ENCODE measurements around the gene RLN3.
A peak's percentile ranks its signal among the peaks of the same experiment; 100 is the strongest.
"Not testable (repeated sequence)": the region's sequence is repeated elsewhere in the genome, so short reads cannot be mapped to it uniquely, and the experiment has no call there.

RLN3 gene

DNA sequence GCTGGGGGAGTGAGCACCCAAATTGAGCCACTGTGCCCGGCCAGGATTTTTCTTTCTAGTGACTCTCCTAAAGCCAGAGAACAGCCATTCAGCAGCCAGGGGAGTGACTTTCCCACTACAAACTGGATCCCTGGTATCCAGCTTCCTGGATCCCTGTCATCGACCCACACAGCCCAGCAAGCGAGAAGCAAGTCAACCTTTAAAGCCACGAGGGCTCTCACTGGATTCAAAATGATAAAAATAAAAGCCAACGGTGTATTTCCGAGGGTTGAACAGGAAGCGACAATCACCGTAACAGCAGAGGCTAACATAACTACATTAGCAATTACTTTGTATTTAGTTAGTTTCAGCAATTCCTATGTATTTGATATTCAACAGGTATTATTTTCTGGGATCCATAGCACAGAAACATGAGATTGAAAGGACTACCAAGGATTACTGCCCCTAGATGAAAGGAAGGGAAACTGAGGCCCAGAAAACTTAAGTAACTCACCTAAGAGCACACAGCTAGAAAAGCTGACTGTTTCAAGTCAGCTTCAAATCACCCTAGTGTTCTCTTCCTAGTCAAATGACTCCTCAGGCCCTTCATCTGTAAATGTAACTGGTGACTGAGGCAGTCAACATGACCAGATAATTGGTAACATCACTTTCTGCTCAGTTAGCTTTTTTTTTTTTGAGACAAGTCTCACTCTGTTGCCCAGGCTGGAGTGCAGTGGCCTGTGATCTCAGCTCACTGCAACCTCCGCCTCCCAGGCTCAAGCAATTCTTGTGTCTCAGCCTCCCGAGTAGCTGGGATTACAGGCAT lies 24.5 kb upstream of the RLN3 start:
- H3K9me3 Mint-ChIP-seq (ENCODE audit: low read depth) = no peaks in the 10 kb centered on the region
- peak overlapping the region; percentile 95 for H3K27ac Mint-ChIP-seq
- peaks cover 56% of the 10 kb centered on the region for H3K4me1 Mint-ChIP-seq (ENCODE audit: low read depth)
- H3K4me3 Mint-ChIP-seq = peak overlapping the region; percentile 68
- H3K36me3 Mint-ChIP-seq = no peaks in the 10 kb centered on the region
- H3K27me3 Mint-ChIP-seq = no peaks in the 10 kb centered on the region

DNA sequence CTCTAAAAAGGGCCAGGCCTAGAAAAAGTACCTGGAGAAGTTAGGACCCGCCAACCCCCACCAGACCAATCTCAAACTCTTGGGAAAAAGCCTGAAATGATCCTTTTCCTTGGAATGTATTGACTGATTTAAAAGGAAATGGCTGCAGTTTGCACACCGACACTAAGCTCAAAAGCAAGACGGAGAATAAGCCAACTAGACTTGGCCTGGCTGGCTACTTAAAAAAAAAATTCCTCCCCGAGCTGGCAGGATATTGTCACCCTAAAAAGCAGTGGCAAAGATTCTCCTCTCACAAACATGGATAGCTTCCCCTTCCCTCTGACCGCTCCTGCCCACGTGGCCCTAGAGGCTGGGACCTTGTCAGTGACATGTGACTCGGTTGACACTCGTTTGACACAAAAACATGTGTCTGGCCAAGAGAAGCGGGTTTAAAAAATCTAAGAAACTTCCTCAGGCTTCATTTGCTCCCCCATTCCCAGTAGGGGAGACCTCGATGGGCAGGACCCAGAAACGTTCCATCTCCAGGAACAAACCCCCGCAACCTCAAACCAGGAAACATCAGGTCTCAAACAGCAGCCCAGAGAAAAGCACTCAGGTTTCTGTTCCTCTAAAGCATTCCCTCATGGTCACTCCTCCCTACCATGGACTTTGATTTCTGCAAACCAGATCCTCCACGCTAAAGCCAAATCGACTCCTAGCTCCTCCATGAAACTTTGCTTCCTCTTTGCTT lies 23.2 kb upstream of the RLN3 start:
- peak overlapping the region; percentile 84 for H3K27ac Mint-ChIP-seq
- peak overlapping the region; percentile 85 for H3K4me3 Mint-ChIP-seq
- H3K9me3 Mint-ChIP-seq (ENCODE audit: low read depth) = no peaks in the 10 kb centered on the region
- no peaks in the 10 kb centered on the region for H3K27me3 Mint-ChIP-seq
- H3K4me1 Mint-ChIP-seq (ENCODE audit: low read depth) = peaks cover 56% of the 10 kb centered on the region
- H3K36me3 Mint-ChIP-seq = no peaks in the 10 kb centered on the region

GRCh38 chr19:14005349-14006084 lies 22.4 kb upstream of the RLN3 start:
- no peaks in the 10 kb centered on the region for H3K9me3 Mint-ChIP-seq (ENCODE audit: low read depth)
- no peaks in the 10 kb centered on the region for H3K27me3 Mint-ChIP-seq
- H3K36me3 Mint-ChIP-seq = no peaks in the 10 kb centered on the region
- peak overlapping the region; percentile 84 for H3K27ac Mint-ChIP-seq
- H3K4me3 Mint-ChIP-seq = peak overlapping the region; percentile 85
- H3K4me1 Mint-ChIP-seq (ENCODE audit: low read depth) = peaks cover 49% of the 10 kb centered on the region

- Mint-ChIP-seq H3K9me3 (ENCODE audit: low read depth) (no peaks in the 10 kb centered on the region), H3K27me3 (no peaks in the 10 kb centered on the region), H3K27ac (peak within 1 kb of the TSS; percentile 94), H3K4me1 (ENCODE audit: low read depth) (peaks cover 42% of the 10 kb centered on the region), H3K36me3 (no peaks in the 10 kb centered on the region), H3K4me3 (peak within 1 kb of the TSS; percentile 91)
Measured at GRCh38 chr19:14006085-14006765, 21.7 kb upstream of the RLN3 start, which contains the start of gene RFX1. Gene RFX1 (minus strand): TSS chr19:14006320. CDS start chr19:13993843, 12,477 bp downstream.

GRCh38 chr19:14006766-14007562 lies 21.0 kb upstream of the RLN3 start:
- Mint-ChIP-seq H3K4me3 (peak overlapping the region; percentile 91), H3K36me3 (no peaks in the 10 kb centered on the region), H3K4me1 (ENCODE audit: low read depth) (peaks cover 37% of the 10 kb centered on the region), H3K27me3 (no peaks in the 10 kb centered on the region), H3K27ac (peak overlapping the region; percentile 94), H3K9me3 (ENCODE audit: low read depth) (no peaks in the 10 kb centered on the region)

- Mint-ChIP-seq H3K36me3 (no peaks in the 10 kb centered on the region), H3K27ac (no peak overlapping the region), H3K27me3 (no peaks in the 10 kb centered on the region), H3K9me3 (ENCODE audit: low read depth) (no peaks in the 10 kb centered on the region), H3K4me3 (no peak overlapping the region), H3K4me1 (ENCODE audit: low read depth) (peaks cover 1% of the 10 kb centered on the region)
Measured at GRCh38 chr19:14012378-14012915, 15.5 kb upstream of the RLN3 start.

- peaks cover 1% of the 10 kb centered on the region for H3K4me1 Mint-ChIP-seq (ENCODE audit: low read depth)
- no peak overlapping the region for H3K4me3 Mint-ChIP-seq
- H3K27me3 Mint-ChIP-seq = no peaks in the 10 kb centered on the region
- H3K27ac Mint-ChIP-seq = no peak overlapping the region
- H3K9me3 Mint-ChIP-seq (ENCODE audit: low read depth) = no peaks in the 10 kb centered on the region
- no peaks in the 10 kb centered on the region for H3K36me3 Mint-ChIP-seq
Measured at GRCh38 chr19:14015524-14016035, 12.4 kb upstream of the RLN3 start.

DNA sequence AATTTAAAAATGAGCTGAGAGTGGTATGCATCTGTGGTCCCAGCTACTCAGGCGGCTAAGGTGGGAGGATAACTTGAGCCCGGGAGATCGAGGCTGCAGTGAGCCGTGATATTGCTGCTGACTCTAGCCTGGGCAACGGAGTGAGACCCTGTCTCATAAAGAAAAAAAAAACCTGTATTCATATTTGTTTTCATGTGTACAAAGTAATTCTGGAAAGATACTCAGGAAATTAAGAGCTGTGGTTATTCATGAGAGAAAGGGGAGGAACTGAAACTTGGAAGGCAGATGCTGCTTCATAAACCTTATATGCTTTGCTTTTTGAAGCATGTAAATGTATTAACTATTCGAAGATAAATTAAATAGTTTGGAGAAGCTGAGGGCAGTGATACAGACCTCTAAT lies 8.8 kb upstream of the RLN3 start:
- Mint-ChIP-seq H3K27ac (no peak overlapping the region), H3K27me3 (no peaks in the 10 kb centered on the region), H3K4me3 (no peak overlapping the region), H3K4me1 (ENCODE audit: low read depth) (peaks cover 6% of the 10 kb centered on the region), H3K36me3 (no peaks in the 10 kb centered on the region), H3K9me3 (ENCODE audit: low read depth) (no peaks in the 10 kb centered on the region)

GRCh38 chr19:14019739-14020138 lies 8.2 kb upstream of the RLN3 start:
- not testable (repeated sequence) for H3K27ac Mint-ChIP-seq, H3K4me3 Mint-ChIP-seq

GRCh38 chr19:14021474-14021873 lies 6.5 kb upstream of the RLN3 start:
- Mint-ChIP-seq H3K9me3 (ENCODE audit: low read depth) (no peaks in the 10 kb centered on the region), H3K27me3 (no peaks in the 10 kb centered on the region), H3K4me3 (no peak overlapping the region), H3K36me3 (no peaks in the 10 kb centered on the region), H3K4me1 (ENCODE audit: low read depth) (peaks cover 5% of the 10 kb centered on the region), H3K27ac (no peak overlapping the region)

More at GRCh38 chr19:14019739-14020138, 8.2 kb upstream of the RLN3 start:
- H3K4me1 Mint-ChIP-seq (ENCODE audit: low read depth); H3K9me3 Mint-ChIP-seq (ENCODE audit: low read depth); H3K36me3 Mint-ChIP-seq; H3K27me3 Mint-ChIP-seq: not testable (repeated sequence)

DNA sequence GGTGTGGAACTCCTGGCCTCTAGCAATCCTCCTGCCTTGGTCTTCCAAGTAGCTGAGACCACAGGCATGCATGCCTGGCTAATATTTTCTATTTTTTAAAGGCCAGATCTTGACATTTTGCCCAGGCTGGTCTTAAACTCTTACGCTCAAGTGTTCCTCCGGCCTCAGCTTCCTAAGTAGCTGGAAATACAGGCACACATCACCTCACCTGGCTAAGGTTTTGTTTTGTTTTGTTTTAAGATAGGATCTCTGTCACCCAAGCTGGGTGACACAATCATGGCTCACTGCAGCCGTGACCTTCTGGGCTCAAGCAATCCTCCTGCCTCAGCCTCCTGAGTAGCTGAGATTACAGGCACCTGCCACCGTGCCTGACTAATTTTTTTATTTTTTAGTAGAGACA lies 5.5 kb upstream of the RLN3 start:
- Mint-ChIP-seq H3K27me3 (no peaks in the 10 kb centered on the region), H3K4me3 (no peak overlapping the region), H3K27ac (no peak overlapping the region), H3K36me3 (no peaks in the 10 kb centered on the region), H3K9me3 (ENCODE audit: low read depth) (no peaks in the 10 kb centered on the region), H3K4me1 (ENCODE audit: low read depth) (peaks cover 5% of the 10 kb centered on the region)

GRCh38 chr19:14023404-14024235 lies 4.3 kb upstream of the RLN3 start:
- peaks cover 5% of the 10 kb centered on the region for H3K4me1 Mint-ChIP-seq (ENCODE audit: low read depth)
- no peaks in the 10 kb centered on the region for H3K9me3 Mint-ChIP-seq (ENCODE audit: low read depth)
- H3K36me3 Mint-ChIP-seq = no peaks in the 10 kb centered on the region
- H3K4me3 Mint-ChIP-seq = no peak overlapping the region
- H3K27ac Mint-ChIP-seq = peak overlapping the region; percentile 51
- no peaks in the 10 kb centered on the region for H3K27me3 Mint-ChIP-seq

DNA sequence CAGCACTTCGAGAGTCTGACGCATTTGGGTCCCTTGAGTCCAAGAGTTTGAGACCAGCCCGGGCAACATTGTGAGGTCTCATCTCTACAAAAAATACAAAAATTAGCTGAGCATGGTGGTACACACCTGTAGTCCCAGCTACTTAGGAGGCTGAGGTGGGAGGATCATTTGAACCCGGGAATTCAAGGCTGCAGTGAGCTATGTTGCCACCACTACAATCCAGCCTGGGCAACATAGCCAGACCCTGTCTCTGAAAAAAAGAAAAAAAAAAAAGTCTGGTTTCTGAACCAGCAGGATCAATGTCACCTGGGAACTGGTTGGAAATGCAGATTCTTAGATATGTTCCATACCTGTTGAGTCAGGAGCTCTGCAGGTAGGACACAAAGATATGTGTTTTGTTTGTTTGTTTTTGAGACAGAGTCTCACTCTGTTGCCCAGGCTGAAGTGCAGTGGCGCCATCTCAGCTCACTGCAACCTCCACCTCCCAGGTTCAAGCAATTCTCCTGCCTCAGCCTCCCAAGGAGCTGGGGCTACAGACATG lies 1.2 kb upstream of the RLN3 start:
- H3K27ac Mint-ChIP-seq, H3K4me3 Mint-ChIP-seq: not testable (repeated sequence)
- H3K4me1 Mint-ChIP-seq (ENCODE audit: low read depth) = peaks cover 17% of the 10 kb centered on the region

More for the DNA sequence above, 1.2 kb upstream of the RLN3 start:
- H3K36me3 Mint-ChIP-seq; H3K9me3 Mint-ChIP-seq (ENCODE audit: low read depth); H3K27me3 Mint-ChIP-seq: not testable (repeated sequence)

All from activated naive CD8-positive, alpha-beta T cell (primary cell).